SW480 (cell line): ENCODE data around the gene RAC3.

Experiments
- DNase-seq: peaks from one replicate; pipeline ENCODE4 v3.0.0-alpha.2; 2016; ENCODE audit warnings: low spot score

RAC3 gene

GRCh38 chr17:82056729-82057621 is 25.5 kb downstream of the RAC3 start:
- DNase-seq: no peak

- no peak for DNase-seq
These were observed 26.9 kb downstream of the RAC3 start for GRCh38 chr17:82058230-82058854.

- no peak for DNase-seq
These were observed 27.4 kb downstream of the RAC3 start for GRCh38 chr17:82058855-82059249.

GRCh38 chr17:82059272-82060000 is 28.0 kb downstream of the RAC3 start:
- DNase-seq: no peak

- DNase-seq: no peak
These were observed 28.5 kb downstream of the RAC3 start for GRCh38 chr17:82060001-82060380.

GRCh38 chr17:82060614-82061013 is 29.1 kb downstream of the RAC3 start:
- no peak for DNase-seq

- DNase-seq: no peak
These were observed 29.8 kb downstream of the RAC3 start for GRCh38 chr17:82061047-82061925.

GRCh38 chr17:82062076-82062983 is 30.9 kb downstream of the RAC3 start:
- DNase-seq: no peak

- DNase-seq: no peak
These were observed 31.5 kb downstream of the RAC3 start for GRCh38 chr17:82062984-82063368.

GRCh38 chr17:82063424-82064415 is 32.2 kb downstream of the RAC3 start:
- DNase-seq: no peak

GRCh38 chr17:82064433-82065192 is 33.1 kb downstream of the RAC3 start:
- peak; percentile 57 for DNase-seq

- no peak for DNase-seq
These were observed 33.7 kb downstream of the RAC3 start for GRCh38 chr17:82065193-82065637.

- DNase-seq: peak; percentile 19
These were observed 34.3 kb downstream of the RAC3 start, which contains the start of gene DUS1L for GRCh38 chr17:82065638-82066303. Gene DUS1L (minus strand): TSS chr17:82065804. CDS start chr17:82065059, 745 bp downstream.

- no peak for DNase-seq
These were observed 39.1 kb downstream of the RAC3 start for GRCh38 chr17:82070611-82071010.

- no peak for DNase-seq
These were observed 41.3 kb downstream of the RAC3 start for GRCh38 chr17:82072827-82073226.

GRCh38 chr17:82073446-82073845 is 42.0 kb downstream of the RAC3 start:
- no peak for DNase-seq

GRCh38 chr17:82076018-82076784 is 44.7 kb downstream of the RAC3 start:
- DNase-seq: no peak
